Measurements from ENCODE around the gene FOXB1. TPM values are rescaled to one million over a fixed set of nuclear protein-coding genes. Genes with fewer than 3 reads are reported as not detected.

FOXB1 gene
- polyA plus RNA-seq, 3 donors = not detected

- no peak for DNase-seq
- H3K4me3 Mint-ChIP-seq = no peak overlapping the region
- intact Hi-C loops (cut with micrococcal nuclease) = no loop called here
- H3K4me1 Mint-ChIP-seq = no peaks in the 10 kb centered on the region
- H3K36me3 ChIP-seq (replicated peaks in 1 of 2; ENCODE audit: control insufficient read depth in 1 of 2, insufficient read depth in 2 of 2, low read length in 2 of 2) = no peaks in the 10 kb centered on the region
- no peaks in the 10 kb centered on the region for H3K79me2 ChIP-seq (ENCODE audit: insufficient read depth, low read length)
- peaks cover 12 to 37% (median 29%) of the 10 kb centered on the region in 7 donors for H3K9me3 Mint-ChIP-seq
- H3K4me2 ChIP-seq (replicated peaks; ENCODE audit: extremely low read depth, low read length, poor library complexity, severe bottlenecking) = no peak overlapping the region
- no peak for TF ChIP-seq CTCF (IDR thresholded peaks at IDR 0.05)
- no peaks in the 10 kb centered on the region for H3K36me3 Mint-ChIP-seq
- no peaks in the 10 kb centered on the region for H3K4me1 ChIP-seq (ENCODE audit: control insufficient read depth in 1 of 2, insufficient read depth in 2 of 2, low read length in 2 of 2)
- H3K9me3 ChIP-seq (replicated peaks in 1 of 2; ENCODE audit: control insufficient read depth in 1 of 2, insufficient read depth in 1 of 2, low read length in 2 of 2) = peaks cover 8 to 24% of the 10 kb centered on the region in 2 donors
- H3K27ac ChIP-seq (ENCODE audit: low read depth in 1 of 2, low read length in 2 of 2) = no peak overlapping the region
- no peaks in the 10 kb centered on the region for H4K20me1 ChIP-seq (ENCODE audit: insufficient read depth, low read length)
- no peak overlapping the region for H2AFZ ChIP-seq (ENCODE audit: insufficient read depth, low read depth, low read length, poor library complexity, severe bottlenecking)
- H3K27me3 ChIP-seq (ENCODE audit: control insufficient read depth in 2 of 2, insufficient read depth in 2 of 2, low read length in 2 of 2) = no peaks in the 10 kb centered on the region
- H3K27ac Mint-ChIP-seq = no peak overlapping the region
- no peak overlapping the region for H3K9ac ChIP-seq (ENCODE audit: insufficient read depth, low read length, poor library complexity, severe bottlenecking)
- H3K27me3 Mint-ChIP-seq (ENCODE audit: low read depth in 3 of 3) = peaks cover 0 to 2% (median 0%) of the 10 kb centered on the region in 3 donors
- no peak overlapping the region for H3K4me3 ChIP-seq (replicated peaks in 1 of 3; ENCODE audit: low read depth in 2 of 3, low read length in 3 of 3)
These were observed 43.8 kb upstream of the FOXB1 start for GRCh38 chr15:59960318-59960717.

- Mint-ChIP-seq H3K4me1 (no peaks in the 10 kb centered on the region), H3K4me3 (no peak overlapping the region), H3K36me3 (no peaks in the 10 kb centered on the region), H3K27ac (no peak overlapping the region), H3K9me3 (peaks cover 10 to 41% (median 27%) of the 10 kb centered on the region in 7 donors), H3K27me3 (ENCODE audit: low read depth in 3 of 3) (peaks cover 0 to 3% (median 0%) of the 10 kb centered on the region in 3 donors)
- intact Hi-C loops (cut with micrococcal nuclease) = no loop called here
- no peak for TF ChIP-seq CTCF (IDR thresholded peaks at IDR 0.05)
- Histone ChIP-seq H3K27ac (ENCODE audit: low read depth in 1 of 2, low read length in 2 of 2) (no peak overlapping the region), H4K20me1 (ENCODE audit: insufficient read depth, low read length) (no peaks in the 10 kb centered on the region), H3K4me3 (replicated peaks in 1 of 3; ENCODE audit: low read depth in 2 of 3, low read length in 3 of 3) (no peak overlapping the region), H2AFZ (ENCODE audit: insufficient read depth, low read depth, low read length, poor library complexity, severe bottlenecking) (no peak overlapping the region), H3K4me2 (replicated peaks; ENCODE audit: extremely low read depth, low read length, poor library complexity, severe bottlenecking) (no peak overlapping the region), H3K79me2 (ENCODE audit: insufficient read depth, low read length) (no peaks in the 10 kb centered on the region), H3K27me3 (ENCODE audit: control insufficient read depth in 2 of 2, insufficient read depth in 2 of 2, low read length in 2 of 2) (no peaks in the 10 kb centered on the region), H3K9ac (ENCODE audit: insufficient read depth, low read length, poor library complexity, severe bottlenecking) (no peak overlapping the region), H3K4me1 (ENCODE audit: control insufficient read depth in 1 of 2, insufficient read depth in 2 of 2, low read length in 2 of 2) (no peaks in the 10 kb centered on the region), H3K36me3 (replicated peaks in 1 of 2; ENCODE audit: control insufficient read depth in 1 of 2, insufficient read depth in 2 of 2, low read length in 2 of 2) (no peaks in the 10 kb centered on the region), H3K9me3 (replicated peaks in 1 of 2; ENCODE audit: control insufficient read depth in 1 of 2, insufficient read depth in 1 of 2, low read length in 2 of 2) (peaks cover 8 to 24% of the 10 kb centered on the region in 2 donors)
- DNase-seq = no peak
- WGBS (ENCODE audit: insufficient coverage) = no CpG with 5 or more reads among the region's 1 CpG
These were observed 40.8 kb upstream of the FOXB1 start for GRCh38 chr15:59963322-59963721.

Measured in CD14-positive monocyte (primary cell).